Sigmoid colon (tissue), 7 donors: ENCODE results near the gene NUP42. TPM values are rescaled to one million over a fixed set of nuclear protein-coding genes. Genes with fewer than 3 reads are reported as not detected.

ENCODE experiments used
- DNase-seq: peaks from one replicate; pipeline ENCODE4 v3.0.0-alpha.2; 2019
- H3K27ac ChIP-seq, 4 donors: fragments of 200-600 bp; sonication (generic); one replicate each; pipeline ENCODE4 v1.5.1; 2016 to 2019; ENCODE audit warnings: mild to moderate bottlenecking in 1 of 4
- H3K27me3 ChIP-seq, 3 donors: fragments of 200-600 bp; sonication (generic); one replicate each; pipeline ENCODE4 v1.5.1; 2019; ENCODE audit warnings: mild to moderate bottlenecking in 1 of 3
- H3K36me3 ChIP-seq, 4 donors: fragments of 200-600 bp; sonication (generic); one replicate each; pipeline ENCODE4 v1.5.1; 2016 to 2019
- H3K4me1 ChIP-seq, 4 donors: fragments of 200-600 bp; sonication (generic); one replicate each; pipeline ENCODE4 v1.5.1; 2017 to 2019
- H3K4me3 ChIP-seq, 4 donors: fragments of 200-600 bp; sonication (generic); one replicate each; pipeline ENCODE4 v1.5.1; 2017 to 2019; ENCODE audit warnings: mild to moderate bottlenecking in 2 of 4, moderate library complexity in 1 of 4
- H3K9me3 ChIP-seq, 4 donors: fragments of 200-600 bp in 3 of 4; sonication (generic) in 3 of 4; one replicate each; pipeline versions ENCODE4 v1.5.1 to v1.6.1; 2013 to 2019
- EP300 ChIP-seq, 4 donors: sonication (generic); formaldehyde crosslinking; IDR thresholded peaks; one replicate each; pipeline ENCODE4 v1.6.1; 2017; ENCODE audit warnings: antibody characterized with exemption in 4 of 4
- POLR2A ChIP-seq, 2 donors: fragments of 450-650 bp; IDR thresholded peaks; one replicate each; pipeline ENCODE4 v1.6.1; 2016; ENCODE audit warnings: antibody characterized with exemption in 2 of 2, mild to moderate bottlenecking in 2 of 2, moderate library complexity in 2 of 2
- POLR2AphosphoS5 ChIP-seq, 4 donors: sonication (generic); formaldehyde crosslinking; IDR thresholded peaks; one replicate each; pipeline ENCODE4 v1.6.1; 2017; ENCODE audit warnings: antibody characterized with exemption in 4 of 4
- WGBS, 2 donors: extraction: QIAGEN DNeasy Blood & Tissue Kit; methylation state at CpG; one replicate each; pipeline ENCODE4 v1.1.7; 2013; 5-methylcytosine and 5-hydroxymethylcytosine counted together
- intact Hi-C: fragments of 100-400 bp; cut with DNase I; formaldehyde crosslinking; loops from one replicate; pipeline ENCODE4 v1.15.1; 2023
- polyA plus RNA-seq, 3 donors: library from polyadenylated mRNA; stranded (reverse); fragments of 200-250 nt; gene quantifications; one replicate each; pipeline ENCODE4 v1.2.3, GENCODE V29; 2013
- total RNA-seq, 4 donors: library from RNA; depleted of rRNA; stranded (reverse); fragments of >200 nt; gene quantifications; one replicate each; pipeline ENCODE4 v1.1.0, GENCODE V29; 2016
- TF ChIP-seq, protein P1 (sequence below), 4 experiments: fragments of 450-650 bp in 3 of 4; fragments of 200-600 bp in 1 of 4; IDR thresholded peaks; one replicate each; pipeline ENCODE4 v1.5.1; 2016 to 2019; ENCODE audit warnings: antibody characterized with exemption in 4 of 4, mild to moderate bottlenecking in 3 of 4, moderate library complexity in 2 of 4
- donor health status: healthy with polysubstance abuse.
- donor health status: Bipolar disorder and iron deficiency.
- donor health status: healthy.

The NUP42 gene
- total and polyA plus RNA-seq, 7 donors, result 22.2 to 47.9 (median 35.4) TPM

DNA sequence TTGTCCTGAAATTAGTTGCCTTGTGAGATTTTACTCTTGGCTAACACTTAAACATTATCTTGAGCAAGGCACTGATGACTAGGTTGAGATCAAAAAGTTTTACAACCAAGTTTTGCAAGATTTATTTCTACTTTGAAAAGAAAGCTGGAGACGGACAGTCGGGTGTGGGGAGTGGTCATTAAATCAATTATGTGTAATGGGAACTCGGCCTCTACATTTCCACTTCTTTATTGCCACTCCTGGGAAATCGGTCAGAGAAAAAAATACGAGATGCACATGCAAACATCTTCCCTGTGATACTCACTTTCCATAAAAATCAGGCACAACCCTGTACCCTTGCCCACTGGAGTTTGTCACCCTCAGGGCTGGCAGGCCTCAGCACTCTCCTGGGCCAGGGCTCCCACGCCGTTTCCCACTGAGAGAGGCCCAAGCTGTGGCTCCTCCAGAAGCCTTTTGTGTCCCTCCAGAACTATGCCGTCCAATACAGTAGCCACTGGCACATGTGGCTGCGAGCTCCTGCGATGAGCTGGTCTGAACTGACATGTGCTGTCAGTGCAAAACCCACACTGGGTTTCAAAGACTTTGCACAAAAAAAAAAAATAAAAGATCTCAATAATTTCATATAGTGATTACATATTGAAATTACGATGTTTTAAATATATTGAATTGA, 57.3 kb downstream of the NUP42 start:
- TF ChIP-seq EP300 (IDR thresholded peaks at IDR 0.05) (no peak), POLR2AphosphoS5 (IDR thresholded peaks at IDR 0.05) (no peak)
- intact Hi-C loops, result no loop called here
- Histone ChIP-seq H3K4me3 (no peak overlapping the region), H3K27me3 (peaks cover 0 to 4% (median 0%) of the 10 kb centered on the region in 3 donors), H3K9me3 (no peaks in the 10 kb centered on the region), H3K27ac (no peak overlapping the region), H3K4me1 (peaks cover 0 to 9% (median 4%) of the 10 kb centered on the region in 4 donors), H3K36me3 (no peaks in the 10 kb centered on the region)
- WGBS, 2 donors, result 88 to 89% methylated on average over 11 of the region's 11 CpGs
- DNase-seq, result no peak

DNA sequence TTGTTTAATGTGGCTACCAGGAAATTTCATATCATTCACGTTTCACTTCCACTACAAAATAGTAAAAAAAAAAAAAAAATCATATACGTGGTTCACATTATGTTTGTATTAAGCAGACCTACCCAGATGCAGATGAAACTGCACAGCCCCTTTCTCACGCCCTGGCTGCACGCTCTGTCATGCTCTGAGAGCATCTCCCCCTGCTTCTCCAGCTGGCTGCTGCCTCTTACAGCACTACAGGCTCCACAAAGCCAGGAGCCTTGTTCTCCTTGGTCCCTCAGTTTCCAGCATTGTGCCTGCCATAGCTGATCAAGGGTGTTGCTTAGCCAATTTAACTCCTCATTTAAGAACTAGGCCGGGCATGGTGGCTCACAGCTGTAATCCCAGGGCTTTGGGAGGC, 57.9 kb downstream of the NUP42 start:
- Histone ChIP-seq H3K4me3 (no peak overlapping the region), H3K9me3 (no peaks in the 10 kb centered on the region), H3K27ac (no peak overlapping the region), H3K27me3 (peaks cover 0 to 4% (median 0%) of the 10 kb centered on the region in 3 donors), H3K4me1 (peaks cover 0 to 9% (median 4%) of the 10 kb centered on the region in 4 donors), H3K36me3 (no peaks in the 10 kb centered on the region)
- no peak for DNase-seq
- intact Hi-C loops, result no loop called here
- 76 to 78% methylated on average over 5 of the region's 5 CpGs for WGBS, 2 donors
- no peak for TF ChIP-seq POLR2AphosphoS5 (IDR thresholded peaks at IDR 0.05)
- TF ChIP-seq, protein P1, sequence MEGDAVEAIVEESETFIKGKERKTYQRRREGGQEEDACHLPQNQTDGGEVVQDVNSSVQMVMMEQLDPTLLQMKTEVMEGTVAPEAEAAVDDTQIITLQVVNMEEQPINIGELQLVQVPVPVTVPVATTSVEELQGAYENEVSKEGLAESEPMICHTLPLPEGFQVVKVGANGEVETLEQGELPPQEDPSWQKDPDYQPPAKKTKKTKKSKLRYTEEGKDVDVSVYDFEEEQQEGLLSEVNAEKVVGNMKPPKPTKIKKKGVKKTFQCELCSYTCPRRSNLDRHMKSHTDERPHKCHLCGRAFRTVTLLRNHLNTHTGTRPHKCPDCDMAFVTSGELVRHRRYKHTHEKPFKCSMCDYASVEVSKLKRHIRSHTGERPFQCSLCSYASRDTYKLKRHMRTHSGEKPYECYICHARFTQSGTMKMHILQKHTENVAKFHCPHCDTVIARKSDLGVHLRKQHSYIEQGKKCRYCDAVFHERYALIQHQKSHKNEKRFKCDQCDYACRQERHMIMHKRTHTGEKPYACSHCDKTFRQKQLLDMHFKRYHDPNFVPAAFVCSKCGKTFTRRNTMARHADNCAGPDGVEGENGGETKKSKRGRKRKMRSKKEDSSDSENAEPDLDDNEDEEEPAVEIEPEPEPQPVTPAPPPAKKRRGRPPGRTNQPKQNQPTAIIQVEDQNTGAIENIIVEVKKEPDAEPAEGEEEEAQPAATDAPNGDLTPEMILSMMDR (IDR thresholded peaks at IDR 0.05), result no peak
- no peak for TF ChIP-seq EP300 (IDR thresholded peaks at IDR 0.05)
- no peak for TF ChIP-seq POLR2A (IDR thresholded peaks at IDR 0.05)

DNA sequence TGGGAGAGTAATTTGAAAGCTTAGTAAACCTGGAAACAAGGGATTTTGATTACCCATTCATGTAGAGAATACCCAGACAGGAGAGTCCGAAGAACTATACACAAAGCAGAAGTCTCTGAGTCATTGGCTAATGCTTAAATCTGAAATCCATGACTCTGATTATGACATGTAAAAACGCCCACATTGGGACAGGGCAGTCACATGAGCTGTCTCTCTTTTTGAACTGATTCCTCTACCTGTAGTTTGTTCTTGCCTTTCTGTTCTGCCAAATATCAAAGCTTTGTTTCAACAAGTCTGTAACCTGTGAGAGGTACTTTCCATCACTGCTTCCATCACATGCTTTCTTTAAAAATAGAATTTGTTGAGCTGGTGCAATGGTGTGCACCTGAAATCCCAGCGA, 60.5 kb downstream of the NUP42 start:
- intact Hi-C loops, result no loop called here
- peaks cover 0 to 9% (median 4%) of the 10 kb centered on the region in 4 donors for H3K4me1 ChIP-seq
- no peak overlapping the region for H3K27ac ChIP-seq
- no peak overlapping the region for H3K4me3 ChIP-seq
- H3K36me3 ChIP-seq, result no peaks in the 10 kb centered on the region
- TF ChIP-seq, protein P1 (IDR thresholded peaks at IDR 0.05), result no peak
- TF ChIP-seq POLR2AphosphoS5 (IDR thresholded peaks at IDR 0.05), result no peak
- TF ChIP-seq POLR2A (IDR thresholded peaks at IDR 0.05), result no peak
- TF ChIP-seq EP300 (IDR thresholded peaks at IDR 0.05), result no peak
- no peaks in the 10 kb centered on the region for H3K9me3 ChIP-seq
- 67 to 78% methylated on average over 3 of the region's 3 CpGs for WGBS, 2 donors
- no peak for DNase-seq
- peaks cover 0 to 8% (median 4%) of the 10 kb centered on the region in 3 donors for H3K27me3 ChIP-seq

DNA sequence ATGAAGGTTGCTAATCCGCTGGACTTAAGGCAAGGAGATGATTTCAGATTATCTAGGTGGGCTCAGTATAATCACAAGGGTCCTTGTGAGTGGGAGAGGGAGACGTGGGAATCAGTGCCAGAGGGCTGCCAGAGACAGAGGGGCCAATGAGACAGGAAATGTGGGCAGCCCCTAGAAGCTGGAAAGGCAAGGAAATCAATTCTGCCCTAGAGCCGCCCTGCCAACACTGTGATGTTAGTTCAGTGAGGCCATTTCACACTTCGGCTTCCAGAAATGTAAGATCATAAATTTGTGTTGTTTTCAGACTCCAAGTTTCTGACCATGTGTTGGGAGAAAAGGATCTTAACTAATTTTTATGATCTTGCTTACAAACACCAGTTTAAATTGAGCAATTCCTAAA, 61.1 kb downstream of the NUP42 start:
- no peak for DNase-seq
- Histone ChIP-seq H3K9me3 (no peaks in the 10 kb centered on the region), H3K4me1 (peaks cover 0 to 14% (median 4%) of the 10 kb centered on the region in 4 donors), H3K36me3 (no peaks in the 10 kb centered on the region), H3K27me3 (peaks cover 0 to 14% (median 10%) of the 10 kb centered on the region in 3 donors), H3K4me3 (no peak overlapping the region), H3K27ac (peak overlapping the region in 2 of 4 donors; percentile 5 to 9)
- WGBS, 2 donors, result 70 to 74% methylated on average over 4 of the region's 4 CpGs
- intact Hi-C loops, result no loop called here
- TF ChIP-seq POLR2A (IDR thresholded peaks at IDR 0.05) (no peak), POLR2AphosphoS5 (IDR thresholded peaks at IDR 0.05) (no peak), EP300 (IDR thresholded peaks at IDR 0.05) (no peak)
- TF ChIP-seq, protein P1 (IDR thresholded peaks at IDR 0.05), result no peak

DNA sequence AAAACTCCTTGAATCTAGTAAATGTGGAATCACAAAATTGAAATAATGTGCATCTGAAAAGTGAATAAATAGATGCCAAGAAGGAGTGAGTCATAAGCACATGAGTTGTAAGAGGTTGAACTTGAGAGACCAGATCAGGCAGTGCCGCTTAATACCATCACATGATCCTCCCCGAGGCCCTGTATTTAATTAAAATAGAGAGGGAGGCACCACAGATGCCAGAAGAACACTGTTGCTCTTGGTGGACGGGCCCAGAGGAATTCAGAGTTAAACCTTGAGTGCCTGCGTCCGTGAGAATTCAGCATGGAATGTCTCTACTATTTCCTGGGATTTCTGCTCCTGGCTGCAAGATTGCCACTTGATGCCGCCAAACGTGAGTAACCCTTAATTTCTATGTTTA, 64.7 kb downstream of the NUP42 start, which contains the start of gene GPNMB:
Gene GPNMB, plus strand, starts transcription at position 221 of the 400 bp plus-strand sequence. Its CDS starts 83 bp downstream, at position 304.
- no peaks in the 10 kb centered on the region for H3K9me3 ChIP-seq
- intact Hi-C loops, result loop anchor here (5.0 kb wide), 1 partner anchor 59 kb away; no protein-coding TSS in a partner anchor
- TF ChIP-seq POLR2AphosphoS5 (IDR thresholded peaks at IDR 0.05) (peak; percentile 19 to 74 (median 53)), EP300 (IDR thresholded peaks at IDR 0.05) (no peak), POLR2A (IDR thresholded peaks at IDR 0.05) (peak; percentile 33 to 35)
- DNase-seq, result peak; percentile 76
- H3K36me3 ChIP-seq, result no peaks in the 10 kb centered on the region
- peaks cover 0 to 32% (median 20%) of the 10 kb centered on the region in 3 donors for H3K27me3 ChIP-seq
- 66 to 76% methylated on average over 7 of the region's 7 CpGs for whole genome bisulfite sequencing, 2 donors
- H3K27ac ChIP-seq, result peak within 1 kb of the TSS; percentile 72 to 75 (median 74)
- H3K4me1 ChIP-seq, result peaks cover 0 to 20% (median 4%) of the 10 kb centered on the region in 4 donors
- H3K4me3 ChIP-seq, result peak within 1 kb of the TSS; percentile 26 to 53 (median 46)
